Measurements from ENCODE around the gene TK2.
"Not testable (repeated sequence)": the region's sequence is repeated elsewhere in the genome, so short reads cannot be mapped to it uniquely, and the experiment has no call there.

The TK2 gene

DNA sequence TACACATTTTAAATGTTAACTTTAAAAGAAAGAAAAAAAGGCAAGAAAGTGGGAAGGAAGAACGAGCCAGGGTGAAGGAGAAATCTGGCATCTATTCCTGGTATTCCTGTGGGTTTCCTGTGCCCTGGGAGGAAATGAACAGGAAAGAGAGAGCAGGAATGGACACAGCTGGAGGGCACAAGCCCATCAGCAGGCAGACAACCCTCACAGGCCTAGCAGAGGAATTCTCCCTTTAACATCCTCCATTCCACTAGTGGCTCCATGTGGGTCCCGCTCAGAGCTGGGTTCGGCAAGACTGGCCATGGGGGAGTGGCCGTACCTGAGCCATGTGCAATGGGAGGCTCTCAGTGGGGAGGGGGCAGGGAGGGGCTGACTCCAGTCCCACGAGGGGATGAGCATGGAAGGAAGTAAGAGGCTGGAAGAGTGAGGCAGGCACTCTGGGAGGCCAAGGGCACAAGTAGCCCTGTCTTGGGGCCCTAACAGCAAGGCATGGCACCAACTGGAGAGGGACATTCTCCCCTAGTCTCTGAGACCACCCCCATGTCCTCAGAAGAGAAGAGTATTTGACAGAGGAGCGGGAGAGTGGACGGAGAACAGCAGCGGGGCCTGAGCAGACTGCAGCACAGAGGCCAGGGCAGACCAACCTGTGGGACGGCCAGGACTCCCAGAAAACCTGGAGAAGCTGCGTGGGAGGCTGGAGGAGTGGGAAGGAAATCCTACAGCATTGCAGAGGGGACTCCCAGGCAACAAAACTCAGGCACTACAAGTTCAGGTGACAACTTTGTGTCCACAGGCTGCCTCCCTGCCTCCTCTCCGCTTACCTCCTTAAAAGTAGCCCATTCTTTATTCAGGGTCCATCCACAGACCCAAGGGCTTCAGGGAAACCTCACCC lies 30.2 kb downstream of the TK2 start:
- DNase-seq = no peak

DNA sequence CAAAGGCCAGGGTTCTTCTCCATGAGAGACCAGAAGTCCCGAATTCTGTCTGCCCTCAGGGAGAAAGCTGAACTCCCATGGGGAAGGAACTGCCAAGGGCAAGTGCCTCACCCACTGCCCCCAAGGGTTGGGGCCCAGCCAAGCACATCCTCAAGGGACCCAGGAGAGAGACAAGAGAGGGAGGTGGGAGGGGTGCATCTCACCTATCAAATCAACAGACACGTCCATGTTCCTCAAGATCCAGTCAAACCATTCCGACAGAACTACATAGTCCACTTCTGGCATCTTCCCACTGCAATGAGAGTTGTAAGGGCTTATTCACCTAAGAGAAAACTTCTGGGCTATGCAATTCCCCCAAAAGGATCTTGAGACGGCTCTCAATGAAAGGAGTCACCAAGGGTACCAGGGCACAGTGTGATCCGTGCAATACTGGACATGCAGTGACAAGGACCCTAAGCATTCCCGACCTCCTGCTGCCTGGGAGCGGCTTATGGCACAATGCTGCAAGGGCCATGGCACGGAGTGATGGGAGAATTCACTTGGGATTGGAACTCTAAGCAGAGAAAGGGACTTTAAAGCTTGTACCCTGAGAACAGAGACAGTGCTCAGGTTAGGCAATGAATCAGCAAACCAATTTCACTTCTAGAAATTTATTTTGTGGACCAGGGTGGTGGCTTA lies 32.2 kb downstream of the TK2 start:
- DNase-seq = no peak

DNA sequence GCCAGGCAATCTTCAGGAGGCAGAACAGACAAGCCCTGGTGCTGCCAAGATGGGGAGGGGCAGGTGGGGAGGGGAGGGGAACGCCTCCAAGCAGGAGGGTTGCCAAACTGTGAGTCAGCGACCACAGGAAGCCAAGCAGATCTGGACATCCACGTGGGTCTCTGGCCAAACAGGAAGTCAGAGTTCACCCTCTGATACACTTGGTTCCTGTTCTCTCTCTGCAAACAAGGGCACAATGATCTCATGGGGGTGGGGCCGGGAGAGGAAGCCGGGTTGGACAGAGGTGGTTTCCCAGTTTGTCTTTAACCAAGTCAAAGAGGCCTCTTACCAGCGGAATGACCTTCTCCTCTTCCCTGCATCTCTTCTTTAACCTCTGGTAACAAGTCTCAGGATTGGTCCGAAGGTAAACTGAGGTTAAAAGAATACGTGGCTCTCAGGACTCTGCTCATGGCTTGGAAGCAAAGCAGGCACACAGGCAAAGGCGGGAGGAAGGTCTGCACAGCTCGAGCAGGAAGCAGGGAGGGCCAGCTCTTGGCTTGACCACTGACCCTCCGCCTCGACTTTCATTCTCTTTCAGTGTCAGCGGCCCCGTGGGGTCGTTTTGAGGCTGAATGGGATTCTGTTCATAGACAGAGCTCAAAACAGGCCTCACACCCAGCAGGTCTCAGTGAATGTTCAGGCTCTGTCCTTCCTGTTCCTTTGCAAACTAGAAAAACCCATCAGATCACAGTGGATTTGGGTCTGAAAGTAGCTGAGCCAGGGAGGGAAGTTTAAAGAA lies 32.9 kb downstream of the TK2 start:
- peak; percentile 97 for DNase-seq

DNA sequence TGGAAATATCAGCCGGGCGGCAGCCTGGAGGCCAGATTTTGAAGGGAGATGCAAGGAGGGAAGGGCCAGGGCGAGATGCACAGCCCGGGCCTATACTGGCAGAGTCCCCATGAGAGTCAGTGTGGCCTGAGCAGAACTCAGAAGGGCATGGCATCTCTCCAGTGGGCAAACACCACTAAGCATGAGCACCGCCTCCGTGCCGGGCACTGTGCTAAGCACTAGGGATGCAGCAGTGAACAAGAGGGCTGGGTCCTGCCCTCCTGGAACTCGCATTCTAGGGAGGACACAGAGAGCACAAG lies 33.5 kb downstream of the TK2 start:
- DNase-seq = no peak

DNA sequence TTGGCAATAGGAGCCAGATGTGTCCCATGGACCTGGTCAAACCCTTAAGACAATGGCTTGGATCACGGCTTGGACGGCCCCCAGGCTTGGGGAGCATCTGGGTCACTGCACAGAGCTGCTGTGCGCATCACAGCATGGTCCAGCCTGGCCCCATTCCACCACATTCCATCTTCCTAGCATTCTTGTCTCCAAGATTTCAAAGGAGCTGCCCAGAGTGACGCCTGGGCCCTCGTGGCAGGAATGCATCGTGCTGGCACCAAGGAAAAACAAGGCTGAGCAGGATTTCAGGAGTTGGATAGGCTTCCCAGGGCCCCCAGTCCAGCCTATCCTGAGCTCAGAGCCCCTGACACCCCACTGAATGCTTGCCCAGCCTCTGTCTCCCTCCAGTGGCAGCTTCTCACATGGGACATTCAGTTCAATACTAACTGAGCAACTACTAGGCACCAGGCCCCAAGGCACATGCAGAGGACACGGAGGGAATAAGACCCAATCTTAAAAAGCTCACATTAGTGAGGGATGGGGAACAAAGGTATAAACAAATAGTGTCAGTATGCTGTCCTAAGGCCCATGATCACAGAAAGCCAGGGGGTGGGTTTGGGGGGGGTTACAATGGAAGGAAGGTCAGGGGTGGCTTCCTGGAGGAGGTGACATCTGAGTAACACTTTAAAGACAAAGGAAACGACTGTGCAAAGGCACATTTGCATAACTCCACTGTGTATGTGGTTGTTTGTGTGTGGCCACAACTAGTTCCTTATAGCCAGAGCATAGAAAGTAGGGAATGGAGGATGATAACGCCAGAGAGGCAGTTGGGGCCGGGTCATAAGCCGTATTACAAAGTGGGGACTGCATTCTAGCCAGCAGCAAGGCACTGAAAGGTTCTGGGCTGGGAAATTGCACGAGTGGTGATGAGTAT lies 34.1 kb downstream of the TK2 start:
- peak; percentile 54 for DNase-seq

DNA sequence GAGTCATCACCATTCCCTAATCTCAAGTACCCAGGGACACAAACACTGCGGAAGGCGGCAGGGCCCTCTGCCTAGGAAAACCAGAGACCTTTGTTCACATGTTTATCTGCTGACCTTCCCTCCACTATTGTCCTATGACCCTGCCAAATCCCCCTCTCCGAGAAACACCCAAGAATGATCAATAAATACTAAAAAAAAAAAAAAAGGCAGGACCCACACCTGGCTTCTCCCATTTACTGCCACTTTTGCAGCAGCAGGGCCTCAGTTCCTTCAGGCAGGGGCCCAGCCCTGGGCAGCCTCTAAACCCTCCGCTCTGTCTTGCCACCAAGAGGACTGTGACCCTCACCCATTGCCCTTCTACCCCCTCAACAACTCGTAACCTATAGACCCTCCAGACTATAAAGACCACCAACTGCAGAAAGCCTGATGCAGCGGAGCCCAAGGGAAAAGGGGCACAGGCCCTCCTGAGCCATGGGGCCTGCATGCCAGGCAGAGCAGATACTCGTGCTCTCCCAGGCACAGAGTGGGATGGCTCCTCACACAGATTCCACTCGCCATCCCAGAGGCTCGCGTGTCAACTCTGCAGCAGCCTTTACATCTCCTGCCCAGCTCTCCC lies 34.8 kb downstream of the TK2 start:
- not testable (repeated sequence) for DNase-seq

DNA sequence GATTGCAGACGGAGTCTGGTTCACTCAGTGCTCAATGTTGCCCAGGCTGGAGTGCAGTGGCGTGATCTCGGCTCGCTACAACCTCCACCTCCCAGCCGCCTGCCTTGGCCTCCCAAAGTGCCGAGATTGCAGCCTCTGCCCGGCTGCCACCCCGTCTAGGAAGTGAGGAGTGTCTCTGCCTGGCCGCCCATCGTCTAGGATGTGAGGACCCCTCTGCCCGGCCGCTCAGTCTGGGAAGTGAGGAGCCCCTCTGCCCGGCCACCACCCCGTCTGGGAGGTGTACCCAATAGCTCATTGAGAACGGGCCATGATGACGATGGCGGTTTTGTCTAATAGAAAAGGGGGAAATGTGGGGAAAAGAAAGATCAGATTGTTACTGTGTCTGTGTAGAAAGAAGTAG lies 35.5 kb downstream of the TK2 start:
- DNase-seq = not testable (repeated sequence)

DNA sequence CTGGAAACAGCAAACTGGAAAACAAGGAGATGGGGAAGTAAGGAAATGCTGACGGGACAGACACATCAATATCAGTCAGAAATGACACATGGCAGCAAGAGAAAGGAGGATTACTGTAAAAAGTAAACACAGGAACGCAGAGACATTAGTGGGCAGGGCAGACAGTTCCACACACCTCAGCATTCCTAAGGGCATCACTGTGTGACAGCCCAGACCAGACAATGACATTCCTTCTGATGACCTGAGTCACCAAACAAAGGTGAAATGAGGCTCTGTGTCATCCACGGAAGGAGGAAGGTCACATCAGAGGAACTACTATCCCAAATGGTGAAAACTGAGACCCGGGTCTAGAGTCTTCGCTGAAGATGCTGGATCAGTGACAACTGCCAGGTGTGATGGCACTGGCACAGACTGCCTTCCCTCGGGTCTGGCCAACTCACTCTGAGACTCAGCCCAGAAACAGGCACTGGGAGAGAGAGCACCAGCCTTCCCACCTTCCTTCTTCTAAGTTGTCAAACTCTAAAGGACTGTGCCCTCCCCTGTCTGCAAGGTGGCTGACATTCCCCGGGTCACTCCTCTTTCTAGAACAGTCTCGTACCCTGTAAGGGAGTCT lies 36.7 kb downstream of the TK2 start:
- no peak for DNase-seq

DNA sequence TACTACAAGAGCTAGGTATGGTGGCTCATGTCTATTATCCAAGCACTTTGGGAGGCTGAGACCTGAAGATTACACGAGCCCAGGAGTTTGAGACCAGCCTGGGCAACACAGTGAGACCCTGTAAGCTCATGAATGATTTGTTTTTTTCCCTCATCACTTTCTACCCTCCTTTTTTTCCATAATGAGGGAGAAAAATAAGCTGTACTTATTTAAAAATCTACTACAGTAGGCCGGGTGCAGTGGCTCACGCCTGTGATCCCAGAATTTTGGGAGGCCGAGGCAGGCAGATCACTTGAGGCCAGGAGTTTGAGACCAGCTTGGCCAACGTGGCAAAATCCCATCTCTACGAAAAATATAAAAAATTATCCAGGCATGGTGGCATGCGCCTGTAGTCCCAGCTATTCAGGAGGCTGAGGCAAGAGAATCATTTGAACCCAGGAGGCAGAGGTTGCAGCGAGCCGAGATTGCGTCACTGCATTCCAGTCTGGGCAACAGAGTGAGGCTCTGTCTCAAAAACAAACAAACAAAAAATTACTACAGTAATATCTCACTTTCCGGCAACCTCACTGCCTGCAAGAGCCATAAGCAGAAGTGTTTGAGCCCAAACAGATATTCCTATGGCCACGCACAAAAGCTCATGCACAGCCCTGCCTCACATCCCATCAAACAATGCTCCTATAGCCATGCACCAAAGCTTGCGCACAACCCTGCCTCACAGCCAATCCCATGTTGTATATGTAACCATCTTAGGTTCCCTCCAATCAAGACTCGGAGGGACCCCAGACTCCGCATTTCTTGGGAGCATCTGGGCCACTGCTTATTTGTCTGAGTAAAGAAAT lies 37.4 kb downstream of the TK2 start:
- no peak for DNase-seq

DNA sequence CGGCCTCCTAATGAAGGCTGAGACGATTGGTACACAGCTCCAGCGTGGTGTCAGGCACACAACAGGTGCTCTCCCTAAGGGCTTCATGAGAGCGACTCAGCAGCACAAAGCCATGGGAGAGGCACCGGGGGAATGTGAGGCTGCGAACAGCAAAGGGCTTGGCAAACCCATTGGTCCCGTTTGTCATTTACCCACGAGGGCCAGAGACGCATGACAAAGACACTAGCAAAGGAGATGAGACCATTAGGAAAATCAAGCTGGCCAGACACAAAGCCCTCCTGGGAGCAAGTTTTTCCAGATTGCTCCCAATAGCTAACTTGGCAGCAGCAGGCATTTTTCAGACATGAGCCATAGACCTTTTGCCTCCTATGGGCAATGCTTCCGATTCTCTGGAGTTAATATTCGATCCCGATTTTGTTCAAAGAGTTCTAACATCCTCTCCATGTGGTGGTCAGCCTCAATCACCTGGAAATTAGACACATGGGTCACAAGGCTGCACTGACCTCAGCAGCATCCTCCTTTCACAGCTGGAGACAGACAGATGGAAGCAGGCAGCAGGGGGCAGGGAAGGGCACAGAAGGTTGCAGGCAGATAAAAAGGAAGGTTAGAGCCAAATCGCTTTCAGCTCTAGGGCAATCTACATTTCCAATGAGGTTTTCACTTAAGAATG lies 38.2 kb downstream of the TK2 start:
- DNase-seq = peak; percentile 69

DNA sequence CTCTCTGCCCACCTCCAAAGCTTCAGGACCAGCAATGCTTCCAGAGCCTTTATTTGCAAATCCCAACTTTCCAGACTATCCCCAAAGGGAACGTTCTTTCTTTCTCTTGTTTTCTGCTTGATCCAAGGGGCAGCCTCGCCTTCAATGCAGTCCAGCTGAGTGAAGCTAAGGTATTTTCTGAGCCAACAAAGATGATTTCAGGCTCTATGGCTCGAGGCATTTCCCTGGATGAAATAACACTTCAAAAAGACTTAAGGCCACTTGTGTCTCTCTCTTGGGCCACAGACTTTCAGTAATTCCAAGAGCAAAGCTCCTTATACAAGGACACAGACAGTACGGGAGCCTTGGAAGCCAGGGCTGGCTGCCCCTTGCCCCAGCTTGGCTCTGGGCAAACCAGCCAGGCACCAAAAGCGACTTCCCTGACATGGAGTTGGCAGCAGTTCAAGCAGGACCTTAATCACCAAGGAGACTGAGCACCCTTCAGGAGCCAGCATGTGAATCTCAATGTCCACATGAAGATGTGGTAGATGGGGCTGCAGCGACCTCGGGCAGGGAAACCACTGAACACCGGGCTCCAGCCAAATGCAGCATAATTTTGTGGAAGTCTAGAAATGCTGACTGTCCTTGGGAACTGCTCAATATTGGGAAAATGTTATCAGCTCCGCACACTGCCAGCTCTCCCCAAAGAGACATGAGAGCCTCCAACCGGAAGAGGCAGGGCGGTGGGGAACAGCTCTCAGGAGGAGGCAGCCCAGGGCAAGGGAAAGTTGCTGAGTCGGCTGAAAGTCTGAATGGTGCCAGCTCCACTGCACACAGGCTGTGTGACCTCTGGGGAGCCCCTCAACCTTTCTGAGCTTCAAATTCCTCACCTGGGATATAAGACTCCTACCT lies 39.0 kb downstream of the TK2 start:
- peak; percentile 20 for DNase-seq

DNA sequence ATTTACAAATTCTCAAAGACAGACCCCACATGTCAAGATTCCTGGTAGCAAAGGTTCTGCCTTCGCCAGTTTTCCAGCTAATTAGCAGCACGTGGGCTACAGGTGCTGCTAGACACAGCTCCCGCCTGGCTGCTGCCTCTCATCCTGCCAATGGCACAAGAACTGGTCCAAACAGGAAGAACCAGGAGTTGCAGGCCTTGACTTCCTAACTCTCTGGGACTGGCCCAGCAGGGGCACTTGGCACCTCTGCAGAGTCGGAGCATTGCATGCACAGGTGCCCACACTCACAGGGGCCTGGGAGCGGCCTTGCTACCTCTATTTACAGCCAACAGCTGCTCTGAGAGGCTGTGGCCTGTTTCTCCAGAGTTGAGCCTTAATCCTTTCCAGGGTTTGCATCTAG lies 39.6 kb downstream of the TK2 start:
- DNase-seq = no peak

DNA sequence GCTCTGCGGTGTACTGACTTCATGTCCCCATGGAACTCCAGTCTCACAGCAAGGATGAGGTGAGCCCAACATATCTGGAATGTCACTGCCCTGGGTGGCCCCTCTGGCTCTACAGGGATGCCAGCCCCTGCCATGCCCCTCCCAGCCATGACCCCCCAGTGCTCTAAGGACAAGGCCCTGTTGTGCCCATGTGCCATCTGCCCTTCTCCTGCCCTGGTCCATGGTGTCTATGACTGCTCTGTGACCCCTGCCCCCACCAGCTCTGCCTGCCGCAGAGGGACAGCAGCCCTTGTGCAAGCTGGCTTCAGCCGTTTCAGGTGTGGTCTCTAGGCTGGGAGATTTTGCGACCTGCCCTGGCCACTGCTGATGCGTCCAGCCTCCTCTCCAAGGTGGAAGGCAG lies 40.3 kb downstream of the TK2 start:
- no peak for DNase-seq

DNA sequence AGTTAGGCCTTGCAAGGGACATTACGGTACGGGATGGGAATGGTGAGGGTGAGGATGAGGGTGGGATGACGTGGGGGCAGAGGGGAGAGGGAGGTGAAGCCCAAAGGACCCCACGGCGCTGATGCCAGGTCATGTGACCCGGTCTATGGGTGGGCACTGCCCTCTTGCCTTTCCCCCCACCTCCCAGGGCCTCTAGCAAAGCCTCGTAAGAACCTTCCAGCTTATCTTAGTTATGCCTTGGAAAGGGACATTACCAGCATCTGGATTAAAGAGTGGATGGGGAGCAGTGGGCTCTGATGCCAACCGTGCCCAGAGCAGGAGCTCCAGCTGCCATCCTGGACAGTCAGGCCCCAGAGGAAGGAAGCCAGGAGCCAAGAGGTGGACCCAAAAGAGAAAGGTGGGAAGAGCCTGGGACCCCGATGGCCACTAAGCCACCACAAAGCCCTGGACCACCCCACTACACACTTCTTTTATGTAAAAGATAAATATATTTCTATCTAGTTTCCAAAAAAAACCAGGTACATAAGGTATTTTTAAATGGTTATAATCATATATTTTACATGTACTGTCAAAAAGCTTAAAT lies 40.9 kb downstream of the TK2 start:
- no peak for DNase-seq

DNA sequence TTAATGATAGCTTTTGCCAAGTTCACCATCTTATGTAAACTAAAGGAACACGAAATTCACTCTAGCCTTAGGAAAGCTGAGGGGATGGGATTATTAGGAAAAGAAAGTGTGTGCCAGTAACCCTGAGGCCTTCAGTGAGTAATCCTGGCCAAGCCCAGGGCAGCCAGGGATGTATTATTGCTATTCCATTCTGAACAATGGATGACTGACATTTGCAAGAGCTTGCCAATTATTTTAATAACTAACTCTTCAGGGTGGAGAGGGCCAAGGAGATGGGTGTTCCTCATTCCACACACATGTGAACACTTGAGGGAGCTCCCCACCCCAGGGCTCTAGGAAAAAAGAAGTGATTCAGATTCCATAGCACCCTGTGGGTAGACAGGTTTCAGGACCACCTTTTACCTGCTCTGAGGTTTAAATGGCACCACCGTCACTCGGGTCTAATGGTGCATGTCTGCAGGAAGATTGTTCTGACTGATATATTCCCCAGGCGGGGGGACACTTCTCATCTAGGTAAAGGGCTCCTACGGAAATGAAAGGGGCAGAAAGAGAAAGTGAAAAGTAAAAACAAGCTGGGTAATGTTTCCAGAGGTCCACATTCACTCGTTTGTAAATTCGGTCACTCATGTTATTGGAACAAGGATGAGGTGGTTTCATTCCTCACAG lies 41.5 kb downstream of the TK2 start:
- DNase-seq = no peak

DNA sequence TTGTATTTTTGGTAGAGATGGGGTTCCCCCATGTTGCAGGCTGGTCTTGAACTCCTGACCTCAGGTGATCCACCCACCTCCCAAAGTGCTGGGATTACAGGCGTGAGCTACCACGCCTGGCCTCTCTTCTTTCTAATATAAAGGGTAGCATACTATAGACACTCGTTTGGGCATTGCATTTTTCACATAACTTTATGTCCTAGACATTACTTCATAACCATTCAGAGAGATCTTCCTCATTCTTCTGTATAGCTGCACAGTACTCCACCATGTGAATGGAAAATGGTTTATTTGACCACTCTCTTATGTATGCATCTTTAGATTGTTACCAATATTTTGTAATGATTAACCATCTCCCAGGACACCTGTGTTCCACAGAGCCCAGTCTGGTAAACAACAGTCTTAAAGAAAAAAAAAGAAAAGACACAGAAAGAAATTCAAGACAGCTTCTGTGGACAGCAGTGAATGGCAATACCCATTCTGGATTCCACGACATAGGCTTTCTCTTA lies 42.1 kb downstream of the TK2 start:
- no peak for DNase-seq

DNA sequence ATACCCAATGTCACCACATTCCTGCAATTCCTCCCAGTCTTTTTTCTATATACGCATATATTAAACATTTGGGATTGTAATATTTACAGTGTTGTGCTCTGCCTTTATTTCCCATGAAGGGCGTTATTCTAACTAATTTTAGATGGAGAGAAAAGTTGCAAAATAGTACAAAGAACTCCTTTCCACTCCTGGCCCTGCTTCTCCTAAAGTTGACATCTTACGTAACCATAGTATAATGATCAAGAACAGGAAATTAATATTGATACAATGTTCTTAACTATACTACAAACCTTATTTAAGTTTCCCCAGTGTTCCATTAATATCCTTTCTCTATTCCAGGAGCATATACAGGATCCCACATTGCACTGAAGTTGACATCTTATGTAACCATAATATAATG lies 46.3 kb downstream of the TK2 start:
- DNase-seq = no peak

DNA sequence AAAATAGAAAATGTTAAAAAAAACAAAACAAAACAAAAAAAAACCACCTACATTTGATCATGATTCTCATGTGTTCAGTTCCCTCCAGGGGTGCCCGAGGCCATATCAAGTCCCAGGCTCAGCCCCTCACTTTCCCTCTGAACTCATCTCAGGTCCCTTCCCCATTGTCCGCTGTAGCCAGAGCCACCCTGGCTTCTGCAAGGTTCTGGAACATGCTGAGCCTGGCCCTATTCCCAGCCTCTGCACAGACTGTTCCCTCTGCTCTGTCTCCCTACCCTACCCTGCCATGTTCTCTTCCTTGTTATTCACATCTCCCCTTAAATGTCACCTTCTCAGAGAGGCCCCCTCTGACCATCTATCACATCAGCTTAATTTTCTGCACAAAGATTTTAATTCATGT lies 46.9 kb downstream of the TK2 start:
- no peak for DNase-seq

Data from hematopoietic multipotent progenitor cell treated with erythropoietin and hydrocortisone succinate and interleukin-3 and kit ligand, for 8 days (in vitro differentiated cells).